ENCODE data around the gene ZNF587B.
"Not testable (repeated sequence)": the region's sequence is repeated elsewhere in the genome, so short reads cannot be mapped to it uniquely, and the experiment has no call there.

The ZNF587B gene

GRCh38 chr19:57788114-57788692 is 41.9 kb upstream of the ZNF587B start:
- TF ChIP-seq EZH2phosphoT487 (IDR thresholded peaks at IDR 0.05; ENCODE audit: borderline replicate concordance, low read length) (no peak), CTCF (IDR thresholded peaks at IDR 0.05; ENCODE audit: low read depth, low read length, poor library complexity, severe bottlenecking) (no peak)
- no peaks in the 10 kb centered on the region for H3K27me3 ChIP-seq (ENCODE audit: control insufficient read depth, low read length)
- H3K4me3 ChIP-seq (ENCODE audit: low read length), result no peak overlapping the region
- no peak overlapping the region for H3K27ac ChIP-seq (ENCODE audit: low read depth, low read length)
- H3K36me3 ChIP-seq (ENCODE audit: control insufficient read depth, low read length), result peaks cover 12% of the 10 kb centered on the region; the same call in 1 of the 2 replicates
- H3K4me2 ChIP-seq (ENCODE audit: low read length), result no peak overlapping the region
- no peaks in the 10 kb centered on the region for H3F3A ChIP-seq (ENCODE audit: control insufficient read depth, insufficient read depth)
- no peaks in the 10 kb centered on the region for H3K79me2 ChIP-seq (ENCODE audit: control insufficient read depth, low read length)
- H3K4me1 ChIP-seq (ENCODE audit: control insufficient read depth, low read length), result no peaks in the 10 kb centered on the region
- no peaks in the 10 kb centered on the region for H4K20me1 ChIP-seq (ENCODE audit: control insufficient read depth, insufficient read depth, low read depth, low read length)
- peaks cover 30% of the 10 kb centered on the region; the same call in 1 of the 2 replicates for H3K9me3 ChIP-seq (ENCODE audit: control insufficient read depth, insufficient read depth, low read length)
- H3K9me2 ChIP-seq (replicated peaks; ENCODE audit: control insufficient read depth, low read length), result no peaks in the 10 kb centered on the region

- peaks cover 30% of the 10 kb centered on the region; the same call in 1 of the 2 replicates for H3K9me3 ChIP-seq (ENCODE audit: control insufficient read depth, insufficient read depth, low read length)
- H3K4me3 ChIP-seq (ENCODE audit: low read length), result no peak overlapping the region
- no peak for TF ChIP-seq CTCF (IDR thresholded peaks at IDR 0.05; ENCODE audit: low read depth, low read length, poor library complexity, severe bottlenecking)
- no peak for TF ChIP-seq EZH2phosphoT487 (IDR thresholded peaks at IDR 0.05; ENCODE audit: borderline replicate concordance, low read length)
- no peaks in the 10 kb centered on the region for H3F3A ChIP-seq (ENCODE audit: control insufficient read depth, insufficient read depth)
- H3K4me2 ChIP-seq (ENCODE audit: low read length), result no peak overlapping the region
- peaks cover 12% of the 10 kb centered on the region; the same call in 1 of the 2 replicates for H3K36me3 ChIP-seq (ENCODE audit: control insufficient read depth, low read length)
- no peaks in the 10 kb centered on the region for H3K79me2 ChIP-seq (ENCODE audit: control insufficient read depth, low read length)
- H3K4me1 ChIP-seq (ENCODE audit: control insufficient read depth, low read length), result no peaks in the 10 kb centered on the region
- H3K27me3 ChIP-seq (ENCODE audit: control insufficient read depth, low read length), result no peaks in the 10 kb centered on the region
- no peaks in the 10 kb centered on the region for H3K9me2 ChIP-seq (replicated peaks; ENCODE audit: control insufficient read depth, low read length)
- H4K20me1 ChIP-seq (ENCODE audit: control insufficient read depth, insufficient read depth, low read depth, low read length), result no peaks in the 10 kb centered on the region
- no peak overlapping the region for H3K27ac ChIP-seq (ENCODE audit: low read depth, low read length)
Observed at GRCh38 chr19:57789288-57789687, 40.8 kb upstream of the ZNF587B start.

- not testable (repeated sequence) for H3K27me3 ChIP-seq (ENCODE audit: control insufficient read depth, low read length); H3K9me2 ChIP-seq (replicated peaks; ENCODE audit: control insufficient read depth, low read length); H3K36me3 ChIP-seq (ENCODE audit: control insufficient read depth, low read length); H3K4me1 ChIP-seq (ENCODE audit: control insufficient read depth, low read length); H3K9me3 ChIP-seq (ENCODE audit: control insufficient read depth, insufficient read depth, low read length); H3K4me3 ChIP-seq (ENCODE audit: low read length); H3F3A ChIP-seq (ENCODE audit: control insufficient read depth, insufficient read depth); H3K4me2 ChIP-seq (ENCODE audit: low read length); H3K27ac ChIP-seq (ENCODE audit: low read depth, low read length); H4K20me1 ChIP-seq (ENCODE audit: control insufficient read depth, insufficient read depth, low read depth, low read length); H3K79me2 ChIP-seq (ENCODE audit: control insufficient read depth, low read length)
Observed at GRCh38 chr19:57796580-57796979, 33.5 kb upstream of the ZNF587B start.

GRCh38 chr19:57800696-57801095 is 29.4 kb upstream of the ZNF587B start:
- Histone ChIP-seq H3K4me3 (ENCODE audit: low read length) (no peak overlapping the region), H3K9me3 (ENCODE audit: control insufficient read depth, insufficient read depth, low read length) (no peaks in the 10 kb centered on the region), H4K20me1 (ENCODE audit: control insufficient read depth, insufficient read depth, low read depth, low read length) (no peaks in the 10 kb centered on the region), H3K4me1 (ENCODE audit: control insufficient read depth, low read length) (peaks cover 4% of the 10 kb centered on the region; the same call in 1 of the 2 replicates), H3K36me3 (ENCODE audit: control insufficient read depth, low read length) (peaks cover under 1% of the 10 kb centered on the region; the same call in 1 of the 2 replicates), H3K79me2 (ENCODE audit: control insufficient read depth, low read length) (no peaks in the 10 kb centered on the region), H3K4me2 (ENCODE audit: low read length) (no peak overlapping the region), H3K9me2 (replicated peaks; ENCODE audit: control insufficient read depth, low read length) (no peaks in the 10 kb centered on the region), H3F3A (ENCODE audit: control insufficient read depth, insufficient read depth) (peaks cover 4% of the 10 kb centered on the region; the same call in 1 of the 2 replicates), H3K27ac (ENCODE audit: low read depth, low read length) (no peak overlapping the region), H3K27me3 (ENCODE audit: control insufficient read depth, low read length) (no peaks in the 10 kb centered on the region)
- TF ChIP-seq EZH2phosphoT487 (IDR thresholded peaks at IDR 0.05; ENCODE audit: borderline replicate concordance, low read length) (no peak), CTCF (IDR thresholded peaks at IDR 0.05; ENCODE audit: low read depth, low read length, poor library complexity, severe bottlenecking) (no peak)

Data from DOHH2 (cell line).